ENCODE results near the gene SPON2. TPM values are rescaled to one million over a fixed set of nuclear protein-coding genes. Genes with fewer than 3 reads are reported as not detected.

The SPON2 gene
- total RNA-seq, 1 donor: 38.7 TPM

GRCh38 chr4:1201851-1202525, 29.6 kb upstream of the SPON2 start:
- H4K20me1 ChIP-seq (ENCODE audit: insufficient read depth, low read length): no peaks in the 10 kb centered on the region
- no peaks in the 10 kb centered on the region for H3K36me3 ChIP-seq (ENCODE audit: insufficient read depth, low read length)
- no peaks in the 10 kb centered on the region for H3K79me2 ChIP-seq (ENCODE audit: insufficient read depth, low read length)
- peak; percentile 91 for DNase-seq (ENCODE audit: insufficient read length, low spot score, missing footprints)
- H3K4me1 ChIP-seq (ENCODE audit: insufficient read depth, low read length): peaks cover 12% of the 10 kb centered on the region
- no peak overlapping the region for H2AFZ ChIP-seq (ENCODE audit: low read length)
- no peaks in the 10 kb centered on the region for H3K9me3 ChIP-seq (ENCODE audit: low read depth, low read length)
- H3K4me2 ChIP-seq (ENCODE audit: insufficient read depth, low read length): no peak overlapping the region
- H3K27me3 ChIP-seq (ENCODE audit: insufficient read depth, low read length): no peaks in the 10 kb centered on the region
- TF ChIP-seq CTCF (IDR thresholded peaks at IDR 0.05; ENCODE audit: extremely low read depth, low read depth, low read length): no peak
- H3K4me3 ChIP-seq (ENCODE audit: insufficient read depth, low read length): no peak overlapping the region
- no peak overlapping the region for H3K27ac ChIP-seq (ENCODE audit: low read depth, low read length)

- Histone ChIP-seq H3K9me3 (ENCODE audit: low read depth, low read length) (no peaks in the 10 kb centered on the region), H3K4me2 (ENCODE audit: insufficient read depth, low read length) (peak overlapping the region; percentile 11), H3K4me3 (ENCODE audit: insufficient read depth, low read length) (no peak overlapping the region), H3K4me1 (ENCODE audit: insufficient read depth, low read length) (peaks cover 12% of the 10 kb centered on the region), H3K27me3 (ENCODE audit: insufficient read depth, low read length) (no peaks in the 10 kb centered on the region), H3K79me2 (ENCODE audit: insufficient read depth, low read length) (no peaks in the 10 kb centered on the region), H3K27ac (ENCODE audit: low read depth, low read length) (no peak overlapping the region), H3K36me3 (ENCODE audit: insufficient read depth, low read length) (no peaks in the 10 kb centered on the region), H2AFZ (ENCODE audit: low read length) (no peak overlapping the region), H4K20me1 (ENCODE audit: insufficient read depth, low read length) (no peaks in the 10 kb centered on the region)
- TF ChIP-seq CTCF (IDR thresholded peaks at IDR 0.05; ENCODE audit: extremely low read depth, low read depth, low read length): no peak
- peak; percentile 99 for DNase-seq (ENCODE audit: insufficient read length, low spot score, missing footprints)
Measured at GRCh38 chr4:1200425-1201035, 28.1 kb upstream of the SPON2 start.

- TF ChIP-seq CTCF (IDR thresholded peaks at IDR 0.05; ENCODE audit: extremely low read depth, low read depth, low read length): no peak
- Histone ChIP-seq H3K9me3 (ENCODE audit: low read depth, low read length) (no peaks in the 10 kb centered on the region), H2AFZ (ENCODE audit: low read length) (no peak overlapping the region), H3K79me2 (ENCODE audit: insufficient read depth, low read length) (no peaks in the 10 kb centered on the region), H3K4me2 (ENCODE audit: insufficient read depth, low read length) (no peak overlapping the region), H3K36me3 (ENCODE audit: insufficient read depth, low read length) (no peaks in the 10 kb centered on the region), H3K4me3 (ENCODE audit: insufficient read depth, low read length) (no peak overlapping the region), H4K20me1 (ENCODE audit: insufficient read depth, low read length) (no peaks in the 10 kb centered on the region), H3K27me3 (ENCODE audit: insufficient read depth, low read length) (no peaks in the 10 kb centered on the region), H3K27ac (ENCODE audit: low read depth, low read length) (no peak overlapping the region), H3K4me1 (ENCODE audit: insufficient read depth, low read length) (peaks cover 12% of the 10 kb centered on the region)
- peak; percentile 57 for DNase-seq (ENCODE audit: insufficient read length, low spot score, missing footprints)
Measured at GRCh38 chr4:1199556-1200331, 27.4 kb upstream of the SPON2 start.
